ENCODE data around the gene MME. TPM values are rescaled to one million over a fixed set of nuclear protein-coding genes. Genes with fewer than 3 reads are reported as not detected.
A peak's percentile ranks its signal among the peaks of the same experiment; 100 is the strongest.
"Not testable (repeated sequence)": the region's sequence is repeated elsewhere in the genome, so short reads cannot be mapped to it uniquely, and the experiment has no call there.

The MME gene
- total RNA-seq, 1 donor from 2014 or later = 83.5 TPM

GRCh38 chr3:155130001-155130400, 49.9 kb downstream of the MME start:
- Histone ChIP-seq H3K27me3 (ENCODE audit: control insufficient read depth, insufficient read depth, low read length) (no peaks in the 10 kb centered on the region), H3K36me3 (ENCODE audit: control insufficient read depth, insufficient read depth, low read length) (no peaks in the 10 kb centered on the region), H3K4me3 (ENCODE audit: low read depth, low read length) (no peak overlapping the region)
- no peak for DNase-seq (ENCODE audit: low read depth)
- no peak for TF ChIP-seq CTCF (IDR thresholded peaks at IDR 0.05; ENCODE audit: insufficient read depth, low read length, poor library complexity, severe bottlenecking)

- TF ChIP-seq CTCF (IDR thresholded peaks at IDR 0.05; ENCODE audit: insufficient read depth, low read length, poor library complexity, severe bottlenecking) = no peak
- peak; percentile 32 for DNase-seq (ENCODE audit: low read depth)
- H3K27me3 ChIP-seq (ENCODE audit: control insufficient read depth, insufficient read depth, low read length) = no peaks in the 10 kb centered on the region
- H3K36me3 ChIP-seq (ENCODE audit: control insufficient read depth, insufficient read depth, low read length) = no peaks in the 10 kb centered on the region
- H3K4me3 ChIP-seq (ENCODE audit: low read depth, low read length) = no peak overlapping the region
These were observed 51.0 kb downstream of the MME start for GRCh38 chr3:155131104-155131503.

- DNase-seq (ENCODE audit: low read depth); H3K36me3 ChIP-seq (ENCODE audit: control insufficient read depth, insufficient read depth, low read length); H3K4me3 ChIP-seq (ENCODE audit: low read depth, low read length); H3K27me3 ChIP-seq (ENCODE audit: control insufficient read depth, insufficient read depth, low read length): not testable (repeated sequence)
These were observed 54.2 kb downstream of the MME start for GRCh38 chr3:155134311-155134710.

- no peak for TF ChIP-seq CTCF (IDR thresholded peaks at IDR 0.05; ENCODE audit: insufficient read depth, low read length, poor library complexity, severe bottlenecking)
- Histone ChIP-seq H3K36me3 (ENCODE audit: control insufficient read depth, insufficient read depth, low read length) (no peaks in the 10 kb centered on the region), H3K4me3 (ENCODE audit: low read depth, low read length) (no peak overlapping the region), H3K27me3 (ENCODE audit: control insufficient read depth, insufficient read depth, low read length) (no peaks in the 10 kb centered on the region)
- DNase-seq (ENCODE audit: low read depth) = no peak
These were observed 54.9 kb downstream of the MME start for GRCh38 chr3:155135003-155135402.

- H3K36me3 ChIP-seq (ENCODE audit: control insufficient read depth, insufficient read depth, low read length) = no peaks in the 10 kb centered on the region
- peak; percentile 35 for DNase-seq (ENCODE audit: low read depth)
- no peak overlapping the region for H3K4me3 ChIP-seq (ENCODE audit: low read depth, low read length)
- no peaks in the 10 kb centered on the region for H3K27me3 ChIP-seq (ENCODE audit: control insufficient read depth, insufficient read depth, low read length)
- TF ChIP-seq CTCF (IDR thresholded peaks at IDR 0.05; ENCODE audit: insufficient read depth, low read length, poor library complexity, severe bottlenecking) = no peak
These were observed 58.6 kb downstream of the MME start for GRCh38 chr3:155138677-155139076.

GRCh38 chr3:155147588-155147987, 67.5 kb downstream of the MME start:
- DNase-seq (ENCODE audit: low read depth) = no peak
- Histone ChIP-seq H3K4me3 (ENCODE audit: low read depth, low read length) (no peak overlapping the region), H3K36me3 (ENCODE audit: control insufficient read depth, insufficient read depth, low read length) (no peaks in the 10 kb centered on the region), H3K27me3 (ENCODE audit: control insufficient read depth, insufficient read depth, low read length) (no peaks in the 10 kb centered on the region)
- TF ChIP-seq CTCF (IDR thresholded peaks at IDR 0.05; ENCODE audit: insufficient read depth, low read length, poor library complexity, severe bottlenecking) = no peak
